ENCODE data around the gene CAPRIN1.
"Not testable (repeated sequence)": the region's sequence is repeated elsewhere in the genome, so short reads cannot be mapped to it uniquely, and the experiment has no call there.

The CAPRIN1 gene

GRCh38 chr11:34065505-34066203, 14.1 kb downstream of the CAPRIN1 start:
- no peaks in the 10 kb centered on the region for H3K36me3 ChIP-seq (ENCODE audit: control insufficient read depth, insufficient read depth, low read length)
- no peak overlapping the region for H2AFZ ChIP-seq
- H3K27me3 ChIP-seq (ENCODE audit: control insufficient read depth, insufficient read depth, low read length): no peaks in the 10 kb centered on the region
- H3K9me3 ChIP-seq (ENCODE audit: control insufficient read depth, low read length): no peaks in the 10 kb centered on the region
- H3K9ac ChIP-seq: no peak overlapping the region
- TF ChIP-seq CTCF (IDR thresholded peaks at IDR 0.05): no peak
- H3K4me2 ChIP-seq (ENCODE audit: low read length): no peak overlapping the region
- peaks cover 5% of the 10 kb centered on the region for H3K4me1 ChIP-seq
- peaks cover 26% of the 10 kb centered on the region for H3K79me2 ChIP-seq
- H3K27ac ChIP-seq: no peak overlapping the region
- H3K4me3 ChIP-seq (ENCODE audit: low read depth, low read length): no peak overlapping the region

- not testable (repeated sequence) for H3K4me2 ChIP-seq (ENCODE audit: low read length); H3K4me1 ChIP-seq; H3K9ac ChIP-seq; H3K27ac ChIP-seq; H3K27me3 ChIP-seq (ENCODE audit: control insufficient read depth, insufficient read depth, low read length); H3K9me3 ChIP-seq (ENCODE audit: control insufficient read depth, low read length); H3K4me3 ChIP-seq (ENCODE audit: low read depth, low read length); H2AFZ ChIP-seq; H3K36me3 ChIP-seq (ENCODE audit: control insufficient read depth, insufficient read depth, low read length)
- H3K79me2 ChIP-seq: peaks cover 27% of the 10 kb centered on the region
These were observed 15.2 kb downstream of the CAPRIN1 start for GRCh38 chr11:34066766-34067165.

GRCh38 chr11:34067383-34068065, 16.0 kb downstream of the CAPRIN1 start:
- TF ChIP-seq CTCF (IDR thresholded peaks at IDR 0.05): no peak
- Histone ChIP-seq H3K27ac (no peak overlapping the region), H3K9me3 (ENCODE audit: control insufficient read depth, low read length) (no peaks in the 10 kb centered on the region), H3K4me3 (ENCODE audit: low read depth, low read length) (no peak overlapping the region), H3K79me2 (peaks cover 22% of the 10 kb centered on the region), H3K4me2 (ENCODE audit: low read length) (no peak overlapping the region), H2AFZ (no peak overlapping the region), H3K4me1 (peaks cover 5% of the 10 kb centered on the region), H3K36me3 (ENCODE audit: control insufficient read depth, insufficient read depth, low read length) (no peaks in the 10 kb centered on the region), H3K9ac (no peak overlapping the region), H3K27me3 (ENCODE audit: control insufficient read depth, insufficient read depth, low read length) (no peaks in the 10 kb centered on the region)

- H3K27ac ChIP-seq: no peak overlapping the region
- peaks cover 5% of the 10 kb centered on the region for H3K4me1 ChIP-seq
- H3K36me3 ChIP-seq (ENCODE audit: control insufficient read depth, insufficient read depth, low read length): no peaks in the 10 kb centered on the region
These were observed 16.6 kb downstream of the CAPRIN1 start for GRCh38 chr11:34068111-34068510.

GRCh38 chr11:34071306-34071705, 19.8 kb downstream of the CAPRIN1 start:
- not testable (repeated sequence) for H3K4me2 ChIP-seq (ENCODE audit: low read length); H3K36me3 ChIP-seq (ENCODE audit: control insufficient read depth, insufficient read depth, low read length); H3K4me3 ChIP-seq (ENCODE audit: low read depth, low read length); H3K27me3 ChIP-seq (ENCODE audit: control insufficient read depth, insufficient read depth, low read length); H3K79me2 ChIP-seq; H3K27ac ChIP-seq; H3K9me3 ChIP-seq (ENCODE audit: control insufficient read depth, low read length); H3K4me1 ChIP-seq; H2AFZ ChIP-seq; H3K9ac ChIP-seq

More at GRCh38 chr11:34068111-34068510, 16.6 kb downstream of the CAPRIN1 start:
- Histone ChIP-seq H3K27me3 (ENCODE audit: control insufficient read depth, insufficient read depth, low read length) (no peaks in the 10 kb centered on the region), H3K79me2 (peaks cover 22% of the 10 kb centered on the region), H2AFZ (no peak overlapping the region), H3K9me3 (ENCODE audit: control insufficient read depth, low read length) (no peaks in the 10 kb centered on the region), H3K9ac (no peak overlapping the region), H3K4me3 (ENCODE audit: low read depth, low read length) (no peak overlapping the region), H3K4me2 (ENCODE audit: low read length) (no peak overlapping the region)
- no peak for TF ChIP-seq CTCF (IDR thresholded peaks at IDR 0.05)
